GM12873 (cell line): ENCODE results near the gene TMIGD2.

Experiments
- CTCF ChIP-seq: IDR thresholded peaks from 2 replicates; pipeline ENCODE4 v1.5.1; 2012; ENCODE audit warnings: low read depth, mild to moderate bottlenecking, moderate library complexity, low read length, control low read depth; ENCODE audit not compliant: insufficient read depth; ENCODE audit errors: missing control alignments

TMIGD2 gene

GRCh38 chr19:4328243-4328990 lies 26.2 kb upstream of the TMIGD2 start:
- no peak for TF ChIP-seq CTCF

GRCh38 chr19:4327877-4328242 lies 25.7 kb upstream of the TMIGD2 start:
- TF ChIP-seq CTCF, result no peak

- TF ChIP-seq CTCF, result no peak
These were observed 25.2 kb upstream of the TMIGD2 start for GRCh38 chr19:4327252-4327876.

GRCh38 chr19:4326837-4327251 lies 24.7 kb upstream of the TMIGD2 start:
- no peak for TF ChIP-seq CTCF

DNA sequence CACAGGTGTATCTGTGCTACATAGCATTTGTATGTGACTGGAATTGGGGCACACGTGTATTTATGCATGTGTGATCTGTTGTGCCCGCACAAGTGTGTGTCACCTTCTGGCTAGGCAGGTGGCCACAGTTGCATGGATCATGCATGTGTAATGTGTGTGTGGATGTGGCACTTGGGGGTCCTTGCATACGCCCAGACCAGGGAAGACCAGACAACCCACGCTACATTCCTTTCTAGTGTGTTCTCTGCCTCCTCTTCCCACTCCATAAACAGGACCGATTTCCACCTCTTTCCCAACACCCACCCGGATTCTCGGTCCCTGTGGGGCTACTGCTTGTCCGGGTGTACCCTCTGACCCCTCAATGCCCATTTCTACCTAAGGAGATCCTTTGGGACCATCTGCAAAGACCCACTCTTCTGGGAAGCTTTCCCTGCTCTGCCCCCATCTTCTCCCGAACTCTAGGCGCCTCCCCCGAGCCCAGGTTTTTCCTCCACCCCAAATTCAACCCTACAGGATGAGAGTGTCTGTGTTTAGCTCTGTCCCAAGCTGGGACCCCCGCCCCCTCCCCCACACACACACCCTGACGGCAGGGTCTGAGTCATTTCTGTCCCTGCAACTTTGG lies 24.1 kb upstream of the TMIGD2 start:
- no peak for TF ChIP-seq CTCF

- TF ChIP-seq CTCF, result no peak
These were observed 22.0 kb upstream of the TMIGD2 start for GRCh38 chr19:4324228-4324627.

- TF ChIP-seq CTCF, result no peak
These were observed 21.5 kb upstream of the TMIGD2 start for GRCh38 chr19:4323692-4324091.
